Endothelial cell of umbilical vein (primary cell): ENCODE measurements around the gene GJA9. TPM values are rescaled to one million over a fixed set of nuclear protein-coding genes. Genes with fewer than 3 reads are reported as not detected.

Experiments used
- BruUV-seq: library from RNA; stranded (reverse); fragments of 400-500 nt; replicated peaks from 2 replicates; lab custom pipeline; 2021; lab: Mats Ljungman, UMichigan
- CTCF ChIA-PET: fragments of 300-600, 350-600 bp; sonication (Branson Sonifier 250); formaldehyde crosslinking; loops from one replicate; lab custom pipeline; 2021; ENCODE audit warnings: antibody characterized with exemption, inconsistent platforms; lab: Charles Lee
- POLR2A ChIA-PET: fragments of 300-600, 350-600 bp; sonication (Branson Sonifier 250); formaldehyde crosslinking; loops from one replicate; lab custom pipeline; 2021; ENCODE audit warnings: antibody characterized with exemption, inconsistent platforms; lab: Charles Lee
- DNase-seq: peaks from one replicate; pipeline ENCODE4 v3.0.0-alpha.2; 2011; ENCODE audit warnings: low read depth, low spot score
- FAIRE-seq: peaks from 2 replicates; lab custom pipeline; 2011; peaks lifted over from hg19 to GRCh38; lab: Jason Lieb, UNC
- H2AFZ ChIP-seq: 2 replicates; pipeline ENCODE4 v1.6.0; 2012; ENCODE audit warnings: low read depth, low read length, control low read depth, inconsistent platforms
- H3K27ac ChIP-seq: 2 replicates; pipeline ENCODE4 v1.5.1; 2011; ENCODE audit warnings: low read depth, mild to moderate bottlenecking, control low read depth, low read length, moderate library complexity; ENCODE audit not compliant: insufficient read depth
- H3K27me3 ChIP-seq, 2 experiments: 2 replicates each; pipeline versions ENCODE4 v1.6.0 to v1.6.1; 2011; ENCODE audit warnings: low read length in 2 of 2, mixed read lengths in 1 of 2; ENCODE audit not compliant: control insufficient read depth in 2 of 2, insufficient read depth in 2 of 2
- H3K36me3 ChIP-seq, 2 experiments: 2 replicates in 1 of 2; 3 replicates in 1 of 2; pipeline ENCODE4 v1.5.1; 2011; ENCODE audit warnings: low read length in 2 of 2, mild to moderate bottlenecking in 1 of 2, moderate library complexity in 1 of 2; ENCODE audit not compliant: control insufficient read depth in 2 of 2, insufficient read depth in 2 of 2; ENCODE audit errors: extremely low read depth in 1 of 2
- H3K4me1 ChIP-seq: 3 replicates; pipeline ENCODE4 v1.5.1; 2011; ENCODE audit warnings: mild to moderate bottlenecking, low read length; ENCODE audit not compliant: control insufficient read depth, insufficient read depth; ENCODE audit errors: extremely low read depth
- H3K4me2 ChIP-seq: 2 replicates; pipeline ENCODE4 v1.6.1; 2011; ENCODE audit warnings: low read length, control low read depth, mixed read lengths; ENCODE audit not compliant: insufficient read depth
- H3K4me3 ChIP-seq, 3 experiments: fragments of 200-600 bp in 1 of 3; sonication (generic), shearing (Covaris generic) in 1 of 3; replicated peaks in 1 of 3; 2 replicates each; pipeline ENCODE4 v1.5.1; 2011 to 2016; ENCODE audit warnings: control low read depth in 3 of 3, low read length in 3 of 3, mild to moderate bottlenecking in 2 of 3, inconsistent platforms in 1 of 3, low read depth in 1 of 3, moderate library complexity in 1 of 3; ENCODE audit not compliant: insufficient read depth in 1 of 3
- H3K79me2 ChIP-seq: 2 replicates; pipeline ENCODE4 v1.6.0; 2012; ENCODE audit warnings: low read length, inconsistent platforms; ENCODE audit not compliant: control insufficient read depth, insufficient read depth
- H3K9ac ChIP-seq: replicated peaks from 2 replicates; pipeline ENCODE3; 2011; ENCODE audit warnings: low read length, control low read depth; ENCODE audit not compliant: insufficient read depth; ENCODE audit errors: extremely low read depth
- H3K9me1 ChIP-seq: replicated peaks from 3 replicates; pipeline ENCODE4 v1.6.0; 2011; ENCODE audit warnings: mild to moderate bottlenecking, low read length; ENCODE audit not compliant: control insufficient read depth, insufficient read depth; ENCODE audit errors: extremely low read depth
- H3K9me3 ChIP-seq: replicated peaks from 2 replicates; pipeline ENCODE4 v1.5.1; 2012; ENCODE audit warnings: low read length, inconsistent platforms; ENCODE audit not compliant: control insufficient read depth, insufficient read depth
- H4K20me1 ChIP-seq: replicated peaks from 2 replicates; pipeline ENCODE3; 2011; ENCODE audit warnings: mild to moderate bottlenecking, low read length; ENCODE audit not compliant: control insufficient read depth, insufficient read depth; ENCODE audit errors: extremely low read depth
- EZH2 ChIP-seq: IDR thresholded peaks from 2 replicates; pipeline ENCODE4 v1.6.1; 2012; ENCODE audit warnings: borderline replicate concordance, low read depth, mild to moderate bottlenecking, moderate library complexity, low read length, inconsistent platforms; ENCODE audit not compliant: severe bottlenecking
- FOS ChIP-seq: IDR thresholded peaks from 2 replicates; pipeline ENCODE4 v1.6.1; 2011; ENCODE audit warnings: mild to moderate bottlenecking, low read length, moderate library complexity, borderline replicate concordance; ENCODE audit not compliant: insufficient read depth
- GATA2 ChIP-seq: IDR thresholded peaks from 2 replicates; pipeline ENCODE4 v1.7.0; 2011; ENCODE audit warnings: low read depth, mild to moderate bottlenecking, moderate library complexity, mixed read lengths, low read length; ENCODE audit not compliant: insufficient read length, insufficient read depth
- POLR2A ChIP-seq: IDR thresholded peaks from 2 replicates; pipeline ENCODE4 v1.6.1; 2012; ENCODE audit warnings: low read depth, mild to moderate bottlenecking, control low read depth, low read length
- POLR2AphosphoS5 ChIP-seq: IDR thresholded peaks from 2 replicates; pipeline ENCODE4 v1.6.1; 2012; ENCODE audit warnings: low read depth, mild to moderate bottlenecking, control low read depth, low read length, moderate library complexity; ENCODE audit not compliant: insufficient read depth
- dilution Hi-C: fragments of 300-500 bp; cut with MboI; formaldehyde crosslinking; loops from one replicate; pipeline ENCODE4 v1.15.0; 2019; ENCODE audit warnings: low sequenced_read_pairs; ENCODE audit not compliant: extremely low pct_ligation_motif_present
- intact Hi-C: fragments of 100-400 bp; cut with micrococcal nuclease; formaldehyde crosslinking; loops from one replicate; pipeline ENCODE4 v1.10.0; 2022
- polyA plus RNA-seq, 4 experiments: library from polyadenylated mRNA; depleted of rRNA in 3 of 4; stranded (reverse) in 3 of 4; unstranded in 1 of 4; fragments of >200 nt; gene quantifications; 2 replicates each; pipeline versions ENCODE4 v1.2.1 to v1.2.3, GENCODE V29; 2011 to 2012; ENCODE audit warnings: missing spikeins in 1 of 4
- total RNA-seq: library from RNA; stranded (reverse); gene quantifications from 2 replicates; pipeline ENCODE4 v1.2.3, GENCODE V29; 2021
- TF ChIP-seq, protein P1 (sequence below), 2 donors: IDR thresholded peaks; 1 replicate in 1 of 2; 2 replicates in 1 of 2; pipeline ENCODE4 v1.5.1; 2011; ENCODE audit warnings: low read length in 2 of 2, mild to moderate bottlenecking in 2 of 2, moderate library complexity in 2 of 2, control low read depth in 1 of 2, inconsistent platforms in 1 of 2, low read depth in 1 of 2; ENCODE audit not compliant: insufficient read depth in 1 of 2; ENCODE audit errors: extremely low read depth in 1 of 2
- TF ChIP-seq, protein P2 (sequence below): IDR thresholded peaks from 2 replicates; pipeline ENCODE4 v1.6.1; 2011; ENCODE audit not compliant: insufficient read depth, insufficient read length

GJA9 gene
- total and polyA plus RNA-seq, 2 donors (not counting 3 experiments of a cell fraction or from before 2014, with no cell fraction given), result not detected

- POLR2A ChIA-PET, result no interaction called here
- Histone ChIP-seq H3K9me1 (no peaks in the 10 kb centered on the region), H2AFZ (no peak overlapping the region), H3K27ac (no peak overlapping the region), H3K4me1 (no peaks in the 10 kb centered on the region), H3K4me3 (no peak overlapping the region), H3K79me2 (no peaks in the 10 kb centered on the region), H3K9me3 (no peaks in the 10 kb centered on the region), H3K9ac (no peak overlapping the region), H3K4me2 (no peak overlapping the region), H4K20me1 (no peaks in the 10 kb centered on the region), H3K27me3 (no peaks in the 10 kb centered on the region), H3K36me3 (no peaks in the 10 kb centered on the region)
- BruUV-seq, result no TSS peak
- no peak for FAIRE-seq
- dilution Hi-C loops (no loop called here), intact Hi-C loops (no loop called here)
- no peak for DNase-seq
- no peak for TF ChIP-seq POLR2AphosphoS5
- no peak for TF ChIP-seq POLR2A
- TF ChIP-seq FOS, result no peak
- TF ChIP-seq GATA2, result no peak
- TF ChIP-seq, protein P1, sequence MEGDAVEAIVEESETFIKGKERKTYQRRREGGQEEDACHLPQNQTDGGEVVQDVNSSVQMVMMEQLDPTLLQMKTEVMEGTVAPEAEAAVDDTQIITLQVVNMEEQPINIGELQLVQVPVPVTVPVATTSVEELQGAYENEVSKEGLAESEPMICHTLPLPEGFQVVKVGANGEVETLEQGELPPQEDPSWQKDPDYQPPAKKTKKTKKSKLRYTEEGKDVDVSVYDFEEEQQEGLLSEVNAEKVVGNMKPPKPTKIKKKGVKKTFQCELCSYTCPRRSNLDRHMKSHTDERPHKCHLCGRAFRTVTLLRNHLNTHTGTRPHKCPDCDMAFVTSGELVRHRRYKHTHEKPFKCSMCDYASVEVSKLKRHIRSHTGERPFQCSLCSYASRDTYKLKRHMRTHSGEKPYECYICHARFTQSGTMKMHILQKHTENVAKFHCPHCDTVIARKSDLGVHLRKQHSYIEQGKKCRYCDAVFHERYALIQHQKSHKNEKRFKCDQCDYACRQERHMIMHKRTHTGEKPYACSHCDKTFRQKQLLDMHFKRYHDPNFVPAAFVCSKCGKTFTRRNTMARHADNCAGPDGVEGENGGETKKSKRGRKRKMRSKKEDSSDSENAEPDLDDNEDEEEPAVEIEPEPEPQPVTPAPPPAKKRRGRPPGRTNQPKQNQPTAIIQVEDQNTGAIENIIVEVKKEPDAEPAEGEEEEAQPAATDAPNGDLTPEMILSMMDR (IDR thresholded peaks at IDR 0.05; ENCODE audit: extremely low read depth in 1 of 2, insufficient read depth in 1 of 2, low read depth in 1 of 2, low read length in 2 of 2), result no peak
- no peak for TF ChIP-seq EZH2
- TF ChIP-seq, protein P2, sequence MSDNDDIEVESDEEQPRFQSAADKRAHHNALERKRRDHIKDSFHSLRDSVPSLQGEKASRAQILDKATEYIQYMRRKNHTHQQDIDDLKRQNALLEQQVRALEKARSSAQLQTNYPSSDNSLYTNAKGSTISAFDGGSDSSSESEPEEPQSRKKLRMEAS, result no peak
- CTCF ChIA-PET, result no interaction called here
Observed at GRCh38 chr1:38899560-38899959, 18.2 kb upstream of the GJA9 start.
